CD4-positive, alpha-beta T cell treated with Interferon gamma for 1 hour (primary cell): ENCODE data around the gene KCTD14.
"Not testable (repeated sequence)": the region's sequence is repeated elsewhere in the genome, so short reads cannot be mapped to it uniquely, and the experiment has no call there.

Experiments used
- DNase-seq: peaks from one replicate; pipeline ENCODE4 v3.0.0-alpha.2; 2020

The KCTD14 gene, protein sequence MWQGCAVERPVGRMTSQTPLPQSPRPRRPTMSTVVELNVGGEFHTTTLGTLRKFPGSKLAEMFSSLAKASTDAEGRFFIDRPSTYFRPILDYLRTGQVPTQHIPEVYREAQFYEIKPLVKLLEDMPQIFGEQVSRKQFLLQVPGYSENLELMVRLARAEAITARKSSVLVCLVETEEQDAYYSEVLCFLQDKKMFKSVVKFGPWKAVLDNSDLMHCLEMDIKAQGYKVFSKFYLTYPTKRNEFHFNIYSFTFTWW

GRCh38 chr11:78022397-78023396, at the start of gene KCTD14:
TSS of gene KCTD14 (minus strand) at chr11:78023276. CDS start at chr11:78023249, 27 bp downstream.
- DNase-seq = no peak

DNA sequence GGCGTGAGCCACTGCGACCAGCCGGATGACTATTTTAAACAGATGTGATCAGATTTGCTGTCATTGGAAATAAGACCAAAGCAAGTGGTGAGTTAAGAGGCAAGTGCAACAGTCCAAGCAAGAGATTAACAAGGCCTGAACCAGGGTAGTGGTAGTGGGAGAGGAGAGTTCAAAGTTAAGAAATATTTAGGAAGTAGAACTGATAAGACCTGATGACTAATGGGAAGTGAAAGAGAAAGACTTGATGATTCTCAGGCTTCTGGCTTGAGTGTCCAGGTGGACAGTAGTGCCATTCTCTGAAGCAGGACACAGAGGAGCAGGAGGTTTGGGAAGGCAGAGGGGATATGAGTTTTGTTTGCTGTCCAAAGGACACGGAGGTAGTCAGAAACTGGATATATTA, 49.4 kb upstream of the KCTD14 start:
- no peak for DNase-seq

GRCh38 chr11:78071717-78072116, 48.6 kb upstream of the KCTD14 start:
- DNase-seq = no peak

- no peak for DNase-seq
These were observed 47.5 kb upstream of the KCTD14 start for GRCh38 chr11:78070621-78071020.

DNA sequence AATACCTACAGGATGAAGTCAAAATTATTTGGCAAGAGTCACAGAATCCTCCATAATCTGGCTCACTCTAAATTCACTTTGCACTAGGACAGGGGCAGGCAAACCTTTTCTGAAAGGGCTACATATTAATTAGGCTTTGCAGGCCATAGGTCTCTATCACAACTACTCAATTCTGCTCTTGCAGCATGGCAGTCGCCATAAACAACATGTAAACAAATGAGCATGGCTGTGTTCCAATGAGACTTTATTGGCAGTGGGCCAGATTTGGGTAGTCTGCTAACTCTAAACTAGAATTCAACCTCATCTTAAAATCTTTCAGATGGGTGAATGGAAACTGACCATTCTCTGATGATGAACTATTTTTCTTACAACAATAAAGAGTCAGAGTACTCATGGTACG, 46.4 kb upstream of the KCTD14 start:
- DNase-seq = no peak

DNA sequence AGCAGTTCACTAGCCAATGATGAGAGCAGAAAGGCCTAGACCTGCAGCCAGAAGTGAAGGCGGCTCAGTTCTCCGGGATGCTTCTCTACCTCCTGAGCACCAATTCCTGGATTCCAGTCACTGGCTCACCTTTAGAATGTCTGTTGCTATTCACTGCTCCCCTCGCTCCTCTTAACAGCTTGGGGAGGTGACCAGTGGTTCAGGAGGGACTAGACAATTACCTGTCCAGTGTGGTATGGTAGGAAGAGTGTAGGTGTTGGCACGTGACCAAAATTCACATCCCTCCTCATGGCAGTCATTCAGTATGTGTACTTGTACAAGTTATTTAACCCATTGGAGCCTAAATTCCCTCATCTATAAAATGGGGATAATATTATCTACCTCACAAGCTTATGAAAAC, 44.6 kb upstream of the KCTD14 start:
- DNase-seq = no peak

DNA sequence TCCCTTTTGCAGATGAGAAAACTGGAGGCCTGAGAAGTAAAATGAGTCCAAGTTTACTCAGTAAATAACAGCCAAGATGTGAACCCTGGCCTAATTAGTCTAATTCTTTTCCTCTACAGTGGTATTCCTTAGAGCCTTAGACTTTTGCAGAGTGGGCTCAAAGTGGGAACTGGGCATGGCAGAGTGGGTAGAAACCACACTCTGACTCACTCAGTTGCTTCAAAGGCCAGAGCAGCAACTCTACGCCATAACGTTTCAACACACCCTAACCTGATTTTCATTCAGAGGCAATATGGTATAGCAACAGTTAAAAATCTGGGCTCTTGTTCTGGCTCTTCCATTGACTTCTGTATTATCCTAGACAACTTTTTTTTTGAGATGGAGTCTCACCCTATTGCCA, 43.4 kb upstream of the KCTD14 start:
- DNase-seq = no peak

- no peak for DNase-seq
These were observed 42.1 kb upstream of the KCTD14 start for GRCh38 chr11:78065203-78065602.

DNA sequence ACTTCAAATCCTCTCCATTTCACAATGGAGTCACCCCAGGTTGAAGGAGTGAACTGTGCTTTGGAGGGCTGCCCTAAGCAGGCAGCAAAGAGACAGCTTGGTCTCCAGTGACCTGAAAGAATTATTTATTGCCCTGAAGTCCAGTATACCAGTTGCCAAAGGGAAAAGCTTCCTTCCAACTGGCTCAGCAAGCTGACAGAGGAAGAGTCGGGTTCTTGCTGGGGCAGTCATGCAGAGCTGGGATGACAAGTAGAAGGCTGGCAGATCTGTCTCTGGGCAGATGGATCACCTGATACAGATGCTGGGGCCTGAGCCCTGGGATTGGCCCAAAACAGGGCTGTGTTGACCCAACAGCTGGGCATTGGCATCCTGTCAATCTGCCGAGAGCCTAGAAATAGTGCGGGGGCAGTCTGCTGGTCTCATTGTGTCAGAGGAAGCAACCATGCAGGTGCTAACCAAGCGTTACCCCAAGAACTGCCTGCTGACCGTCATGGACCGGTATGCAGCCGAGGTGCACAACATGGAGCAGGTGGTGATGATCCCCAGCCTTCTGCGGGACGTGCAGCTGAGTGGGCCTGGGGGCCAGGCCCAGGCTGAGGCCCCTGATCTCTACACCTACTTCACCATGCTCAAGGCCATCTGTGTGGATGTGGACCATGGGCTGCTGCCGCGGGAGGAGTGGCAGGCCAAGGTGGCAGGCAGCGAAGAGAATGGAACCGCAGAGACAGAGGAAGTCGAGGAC, 40.5 kb upstream of the KCTD14 start, which contains the start of gene THRSP:
Gene THRSP (plus strand): TSS at position 422 of the 742 bp plus-strand sequence. CDS start 21 bp downstream, at position 443.
- no peak for DNase-seq

DNA sequence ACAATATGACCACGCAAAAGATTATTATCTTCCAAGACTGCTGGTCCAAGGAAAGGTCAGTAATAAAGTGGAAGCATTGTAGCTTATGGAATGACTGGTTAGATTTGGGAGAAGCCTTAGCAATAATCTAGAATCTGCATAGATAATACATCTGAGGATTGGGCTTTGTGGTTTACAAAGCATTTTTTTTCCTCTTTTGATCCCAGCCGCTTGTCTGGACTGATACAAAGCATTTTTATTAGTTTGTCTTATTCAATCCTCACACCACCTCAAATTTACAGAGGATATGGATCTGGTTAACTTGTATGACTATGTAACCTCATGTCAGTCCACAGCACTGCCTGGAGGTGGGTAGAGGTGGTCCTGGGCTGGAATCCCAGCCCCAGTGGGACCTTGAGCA, 39.6 kb upstream of the KCTD14 start:
- DNase-seq = no peak

- no peak for DNase-seq
These were observed 38.8 kb upstream of the KCTD14 start for GRCh38 chr11:78061921-78062311.

DNA sequence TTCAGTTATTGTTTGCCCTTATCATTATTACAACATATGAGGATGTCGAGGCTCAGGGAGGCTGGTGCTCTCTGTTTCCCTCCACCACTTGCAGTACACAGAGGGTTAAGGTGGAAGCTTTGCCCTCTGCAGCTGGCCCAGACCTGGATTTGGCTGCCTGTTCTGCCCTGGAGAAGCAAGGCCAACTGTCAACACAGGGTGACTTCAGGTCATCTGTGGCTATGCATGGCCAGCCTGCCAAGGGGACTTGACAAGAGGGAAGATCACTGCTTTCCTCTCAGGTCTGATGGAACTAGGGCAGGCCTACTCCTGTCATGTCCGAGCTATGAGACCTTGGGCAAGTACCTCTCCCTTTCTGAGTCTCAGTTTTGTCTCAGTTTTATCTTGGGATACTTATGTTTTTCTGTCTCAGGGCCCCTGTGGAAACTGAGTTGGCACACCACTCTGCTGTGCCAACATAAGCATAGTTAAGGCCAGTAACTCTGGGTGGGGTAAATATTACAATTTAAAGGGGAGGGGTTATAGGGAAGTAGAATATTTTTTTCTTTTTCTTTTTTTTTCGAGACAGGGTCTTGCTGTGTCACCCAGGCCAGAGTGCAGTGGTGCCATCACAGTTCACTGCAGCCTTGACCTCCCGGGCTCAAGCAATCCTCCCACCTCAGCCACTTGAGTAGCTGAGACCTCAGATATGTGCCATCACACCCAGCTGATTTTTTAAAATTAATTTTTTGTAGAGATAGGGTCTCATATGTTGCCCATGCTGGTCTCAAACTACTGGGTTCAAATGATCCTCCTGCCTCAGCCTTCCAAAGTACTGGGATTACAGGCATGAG, 38.2 kb upstream of the KCTD14 start:
- DNase-seq = no peak

GRCh38 chr11:78060533-78060932, 37.5 kb upstream of the KCTD14 start:
- no peak for DNase-seq

DNA sequence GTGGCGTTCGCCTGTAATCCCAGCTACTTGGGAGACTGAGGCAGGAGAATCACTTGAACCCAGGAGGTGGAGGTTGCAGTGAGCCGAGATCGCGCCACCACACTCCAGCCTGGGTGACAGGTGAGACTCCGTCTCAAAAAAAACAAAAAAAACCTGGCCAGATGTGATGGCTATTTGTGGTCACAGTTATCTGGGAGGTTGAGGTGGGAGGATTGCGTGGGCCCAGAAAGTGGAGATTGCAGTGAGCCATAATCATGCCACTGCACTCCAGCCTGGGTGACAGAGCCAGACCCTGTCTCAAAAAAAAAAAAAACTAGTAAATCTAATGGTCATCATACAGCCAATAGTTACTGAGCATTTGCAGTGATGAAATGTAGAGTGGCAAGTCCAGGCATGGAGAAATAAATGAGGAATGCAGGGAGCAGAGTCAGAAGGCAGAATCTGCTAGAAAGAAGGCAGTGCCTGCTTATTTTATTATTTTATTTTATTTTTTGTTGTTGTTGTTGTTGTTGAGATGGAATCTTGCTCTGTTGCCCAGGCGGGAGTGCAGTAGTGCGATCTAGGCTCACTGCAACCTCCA, 36.8 kb upstream of the KCTD14 start:
- DNase-seq = not testable (repeated sequence)

- DNase-seq = no peak
These were observed 34.5 kb upstream of the KCTD14 start for GRCh38 chr11:78057462-78058055.

GRCh38 chr11:78056093-78056492, 33.0 kb upstream of the KCTD14 start:
- DNase-seq = no peak

GRCh38 chr11:78054971-78055370, 31.9 kb upstream of the KCTD14 start:
- no peak for DNase-seq

DNA sequence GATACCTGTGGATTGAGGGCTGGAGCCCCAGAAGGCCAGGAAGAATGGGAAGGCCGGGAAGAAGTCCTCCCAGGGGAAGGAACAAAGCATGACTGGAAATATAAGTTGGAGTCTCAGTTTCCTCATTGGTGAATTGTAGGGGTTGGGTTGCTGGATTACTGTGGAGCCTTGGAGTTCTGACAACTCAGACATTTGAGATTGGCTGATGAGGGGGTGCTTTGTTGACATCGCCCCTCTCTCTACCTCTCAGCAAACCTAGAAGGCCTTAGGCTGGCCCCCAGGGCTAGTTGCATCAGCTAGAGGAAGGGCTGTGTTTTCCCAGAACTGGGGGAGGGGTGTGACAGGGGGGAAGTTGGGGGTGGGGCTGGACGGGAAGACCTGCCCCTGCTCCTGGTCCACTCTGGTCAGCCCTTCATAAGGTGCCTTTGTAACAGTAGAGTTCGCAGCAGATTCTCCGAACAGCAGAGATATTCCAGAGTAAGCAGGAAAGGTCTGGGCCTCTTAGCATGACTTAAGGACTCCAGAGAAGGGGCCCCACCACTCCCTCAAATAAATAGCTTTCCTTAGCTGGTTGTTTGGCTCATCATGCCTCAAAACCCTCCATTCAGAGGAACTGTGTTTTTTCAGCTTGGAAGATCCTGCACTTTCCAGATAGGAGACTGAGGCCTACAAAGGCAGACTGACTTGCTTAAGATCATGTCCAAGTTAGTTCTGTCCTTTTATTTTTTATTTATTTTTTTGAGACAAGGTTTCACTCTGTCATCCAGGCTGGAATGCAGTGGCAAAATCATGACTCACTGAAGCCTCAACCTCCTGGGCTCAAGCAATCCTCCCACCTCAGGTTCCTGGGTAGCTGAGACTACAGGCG, 28.1 kb upstream of the KCTD14 start:
- DNase-seq = no peak

DNA sequence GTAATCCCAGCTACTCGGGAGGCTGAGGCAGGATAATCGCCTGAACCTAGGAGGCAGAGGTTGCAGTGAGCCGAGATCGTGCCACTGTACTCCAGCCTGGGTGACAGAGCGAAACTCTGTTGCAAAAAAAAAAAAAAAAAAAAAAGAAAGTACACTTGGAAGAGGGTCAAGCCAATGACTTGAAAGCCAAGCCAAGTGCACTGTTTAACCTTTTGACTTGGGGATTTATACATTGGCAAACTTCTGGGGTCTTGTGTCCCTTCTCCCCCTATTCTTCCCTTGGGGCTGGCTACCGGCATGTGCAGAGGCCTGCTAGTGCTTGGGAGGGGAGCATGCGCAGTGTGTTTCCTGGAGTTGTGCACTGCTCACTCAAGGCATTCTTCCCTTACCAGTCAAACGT, 26.3 kb upstream of the KCTD14 start:
- DNase-seq = no peak

- DNase-seq = no peak
These were observed 25.5 kb upstream of the KCTD14 start for GRCh38 chr11:78048561-78048960.

DNA sequence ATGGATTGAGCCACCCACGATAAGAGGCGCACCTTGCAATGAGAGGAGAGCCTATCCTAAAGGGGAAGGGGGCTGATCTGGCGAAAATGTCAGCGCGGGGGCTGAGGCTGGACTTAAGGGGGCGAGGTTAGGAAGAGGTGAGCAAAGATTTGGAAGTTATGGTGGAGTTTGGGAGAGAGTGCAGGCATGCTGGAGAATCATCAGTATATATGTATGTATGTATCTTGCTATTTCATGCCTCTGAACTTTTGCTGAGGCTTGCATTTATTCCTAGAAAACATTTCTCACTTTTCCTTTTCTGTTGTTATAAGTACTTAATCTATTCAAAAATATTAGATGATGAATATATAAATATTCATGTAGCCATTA, 23.4 kb upstream of the KCTD14 start:
- DNase-seq = no peak
